H1 (cell line): Measurements from ENCODE around the gene TADA1. TPM values are rescaled to one million over a fixed set of nuclear protein-coding genes. Genes with fewer than 3 reads are reported as not detected.

Source experiments
- CHD7 ChIP-seq: fragments of 300-600 bp; sonication (generic); IDR thresholded peaks from 2 replicates; pipeline ENCODE4 v1.7.1; 2012; ENCODE audit warnings: low read length, moderate library complexity, mild to moderate bottlenecking, inconsistent platforms; ENCODE audit not compliant: insufficient replicate concordance
- EGR1 ChIP-seq: IDR thresholded peaks from 2 replicates; pipeline ENCODE4 v1.6.1; 2011; ENCODE audit warnings: low read depth, low read length, borderline replicate concordance
- KDM5A ChIP-seq: fragments of 200-600 bp; IDR thresholded peaks from 2 replicates; pipeline ENCODE4 v1.7.1; 2012; ENCODE audit warnings: mild to moderate bottlenecking, low read length, inconsistent platforms, mixed read lengths
- RFX5 ChIP-seq: IDR thresholded peaks from 2 replicates; pipeline ENCODE4 v1.6.1; 2011; ENCODE audit warnings: low read depth, low read length, improper control_type of control experiment, borderline replicate concordance
- SP1 ChIP-seq: IDR thresholded peaks from 2 replicates; pipeline ENCODE4 v1.6.1; 2011; ENCODE audit warnings: low read depth, low read length
- ZNF274 ChIP-seq: IDR thresholded peaks from 2 replicates; pipeline ENCODE4 v1.7.0; 2012; ENCODE audit warnings: low read length, borderline replicate concordance; ENCODE audit errors: extremely low read depth
- polyA plus RNA-seq, 7 experiments: library from polyadenylated mRNA; depleted of rRNA in 3 of 7; stranded (reverse) in 5 of 7; unstranded in 2 of 7; fragments of >200 nt in 5 of 7; fragments of 200-250 nt in 2 of 7; gene quantifications; 1 replicate in 5 of 7; 2 replicates in 1 of 7; 4 replicates in 1 of 7; pipeline versions ENCODE4 v1.2.1 to v1.2.3, GENCODE V29; 2011 to 2013; ENCODE audit warnings: missing spikeins in 2 of 7, mixed read lengths in 2 of 7
- total RNA-seq: library from RNA; stranded (reverse); fragmentation: NEBNext Ultra II Directional; extraction: Animal tissue kit (Norgen Biotek cat#: 25700); gene quantifications from 2 replicates; pipeline ENCODE4 v1.2.1, GENCODE V29; 2021

Gene TADA1
- total and polyA plus RNA-seq, 2 of the 8 experiments (the other 6 are each of a cell fraction or from before 2014, with no cell fraction given) = 21.1 to 23.6 TPM

DNA sequence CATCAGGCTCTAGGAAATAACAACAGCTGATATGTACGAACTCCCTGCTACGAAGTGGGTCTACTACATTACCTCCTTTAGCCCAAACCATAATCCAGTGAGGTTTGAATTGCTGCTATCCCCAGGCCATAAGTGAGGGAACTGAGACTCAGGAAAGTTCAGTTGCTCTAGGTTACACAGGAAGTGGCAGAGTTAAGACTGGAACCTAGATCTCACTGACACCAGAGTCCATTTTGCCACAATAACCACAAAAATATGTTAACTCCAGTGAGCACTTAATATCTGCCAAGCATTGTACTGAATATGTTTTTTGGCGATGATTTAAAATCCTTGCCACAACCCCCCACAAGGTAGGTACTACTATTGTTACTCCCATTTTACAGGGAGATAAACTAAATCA, 8.9 kb upstream of the TADA1 start (continued):
- TF ChIP-seq CHD7 (no peak), EGR1 (no peak), RFX5 (no peak), ZNF274 (no peak), SP1 (no peak), KDM5A (no peak)
- TF ChIP-seq, all 59 proteins: peak for 0
